ENCODE measurements around the gene F8.

DNA sequence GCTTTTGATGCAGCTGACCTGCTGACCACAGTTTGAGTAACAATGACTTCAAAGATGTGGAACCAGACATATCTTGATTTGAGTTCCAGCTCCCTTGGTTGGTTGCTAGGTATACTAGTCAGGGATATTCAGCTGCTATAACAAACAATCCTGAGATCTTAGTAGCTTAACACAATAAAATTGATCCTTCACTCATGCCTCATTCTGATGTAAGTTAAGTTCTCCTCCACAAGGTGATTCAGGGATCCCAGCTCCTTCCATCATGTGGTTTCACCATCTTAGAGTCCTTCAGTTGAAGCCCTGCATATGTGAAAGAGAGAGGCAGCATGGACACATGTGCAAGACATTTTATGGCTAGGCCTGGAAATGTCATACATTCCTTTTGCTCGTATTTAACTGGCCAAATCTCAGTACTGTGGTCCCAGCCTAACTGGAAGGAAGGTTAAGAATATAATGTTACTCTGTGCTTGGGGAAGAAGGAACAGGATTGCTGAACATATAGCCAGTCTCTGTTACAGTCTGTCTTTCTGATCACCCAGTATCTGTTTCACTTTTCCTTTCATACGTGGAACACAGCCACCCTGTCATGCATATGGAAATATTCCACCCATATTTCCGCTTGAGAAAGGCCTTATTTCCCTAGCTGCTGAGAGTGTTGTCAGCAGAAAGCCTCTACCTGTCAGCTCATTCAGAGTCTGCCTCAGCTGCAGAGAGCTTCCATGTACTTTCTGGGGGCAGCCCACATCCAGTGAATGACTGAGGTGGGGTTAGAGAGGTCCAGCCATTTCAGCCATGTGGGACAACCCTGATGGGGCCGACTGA, 195.1 kb downstream of the F8 start:
- TF ChIP-seq YY1 (IDR thresholded peaks at IDR 0.05; ENCODE audit: low read depth) (no peak), FOXM1 (IDR thresholded peaks at IDR 0.05; ENCODE audit: borderline replicate concordance, low read depth) (no peak), TEAD4 (IDR thresholded peaks at IDR 0.05) (no peak), EGR1 (IDR thresholded peaks at IDR 0.05) (no peak), RAD21 (IDR thresholded peaks at IDR 0.05; ENCODE audit: low read depth) (no peak), NFIC (IDR thresholded peaks at IDR 0.05) (no peak), TAF1 (IDR thresholded peaks at IDR 0.05; ENCODE audit: low read depth) (no peak), EP300 (IDR thresholded peaks at IDR 0.05; ENCODE audit: borderline replicate concordance) (no peak)
- TF ChIP-seq, protein P1, sequence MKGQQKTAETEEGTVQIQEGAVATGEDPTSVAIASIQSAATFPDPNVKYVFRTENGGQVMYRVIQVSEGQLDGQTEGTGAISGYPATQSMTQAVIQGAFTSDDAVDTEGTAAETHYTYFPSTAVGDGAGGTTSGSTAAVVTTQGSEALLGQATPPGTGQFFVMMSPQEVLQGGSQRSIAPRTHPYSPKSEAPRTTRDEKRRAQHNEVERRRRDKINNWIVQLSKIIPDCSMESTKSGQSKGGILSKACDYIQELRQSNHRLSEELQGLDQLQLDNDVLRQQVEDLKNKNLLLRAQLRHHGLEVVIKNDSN (IDR thresholded peaks at IDR 0.05), result no peak
- TF ChIP-seq, protein P2, sequence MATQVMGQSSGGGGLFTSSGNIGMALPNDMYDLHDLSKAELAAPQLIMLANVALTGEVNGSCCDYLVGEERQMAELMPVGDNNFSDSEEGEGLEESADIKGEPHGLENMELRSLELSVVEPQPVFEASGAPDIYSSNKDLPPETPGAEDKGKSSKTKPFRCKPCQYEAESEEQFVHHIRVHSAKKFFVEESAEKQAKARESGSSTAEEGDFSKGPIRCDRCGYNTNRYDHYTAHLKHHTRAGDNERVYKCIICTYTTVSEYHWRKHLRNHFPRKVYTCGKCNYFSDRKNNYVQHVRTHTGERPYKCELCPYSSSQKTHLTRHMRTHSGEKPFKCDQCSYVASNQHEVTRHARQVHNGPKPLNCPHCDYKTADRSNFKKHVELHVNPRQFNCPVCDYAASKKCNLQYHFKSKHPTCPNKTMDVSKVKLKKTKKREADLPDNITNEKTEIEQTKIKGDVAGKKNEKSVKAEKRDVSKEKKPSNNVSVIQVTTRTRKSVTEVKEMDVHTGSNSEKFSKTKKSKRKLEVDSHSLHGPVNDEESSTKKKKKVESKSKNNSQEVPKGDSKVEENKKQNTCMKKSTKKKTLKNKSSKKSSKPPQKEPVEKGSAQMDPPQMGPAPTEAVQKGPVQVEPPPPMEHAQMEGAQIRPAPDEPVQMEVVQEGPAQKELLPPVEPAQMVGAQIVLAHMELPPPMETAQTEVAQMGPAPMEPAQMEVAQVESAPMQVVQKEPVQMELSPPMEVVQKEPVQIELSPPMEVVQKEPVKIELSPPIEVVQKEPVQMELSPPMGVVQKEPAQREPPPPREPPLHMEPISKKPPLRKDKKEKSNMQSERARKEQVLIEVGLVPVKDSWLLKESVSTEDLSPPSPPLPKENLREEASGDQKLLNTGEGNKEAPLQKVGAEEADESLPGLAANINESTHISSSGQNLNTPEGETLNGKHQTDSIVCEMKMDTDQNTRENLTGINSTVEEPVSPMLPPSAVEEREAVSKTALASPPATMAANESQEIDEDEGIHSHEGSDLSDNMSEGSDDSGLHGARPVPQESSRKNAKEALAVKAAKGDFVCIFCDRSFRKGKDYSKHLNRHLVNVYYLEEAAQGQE (IDR thresholded peaks at IDR 0.05; ENCODE audit: low read depth), result no peak
- TF ChIP-seq, protein P3, sequence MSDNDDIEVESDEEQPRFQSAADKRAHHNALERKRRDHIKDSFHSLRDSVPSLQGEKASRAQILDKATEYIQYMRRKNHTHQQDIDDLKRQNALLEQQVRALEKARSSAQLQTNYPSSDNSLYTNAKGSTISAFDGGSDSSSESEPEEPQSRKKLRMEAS (IDR thresholded peaks at IDR 0.05), result no peak
